ENCODE results near the gene MACROH2A1.

The MACROH2A1 gene

GRCh38 chr5:135329066-135329912 lies 69.7 kb downstream of the MACROH2A1 start:
- no peak for DNase-seq

DNA sequence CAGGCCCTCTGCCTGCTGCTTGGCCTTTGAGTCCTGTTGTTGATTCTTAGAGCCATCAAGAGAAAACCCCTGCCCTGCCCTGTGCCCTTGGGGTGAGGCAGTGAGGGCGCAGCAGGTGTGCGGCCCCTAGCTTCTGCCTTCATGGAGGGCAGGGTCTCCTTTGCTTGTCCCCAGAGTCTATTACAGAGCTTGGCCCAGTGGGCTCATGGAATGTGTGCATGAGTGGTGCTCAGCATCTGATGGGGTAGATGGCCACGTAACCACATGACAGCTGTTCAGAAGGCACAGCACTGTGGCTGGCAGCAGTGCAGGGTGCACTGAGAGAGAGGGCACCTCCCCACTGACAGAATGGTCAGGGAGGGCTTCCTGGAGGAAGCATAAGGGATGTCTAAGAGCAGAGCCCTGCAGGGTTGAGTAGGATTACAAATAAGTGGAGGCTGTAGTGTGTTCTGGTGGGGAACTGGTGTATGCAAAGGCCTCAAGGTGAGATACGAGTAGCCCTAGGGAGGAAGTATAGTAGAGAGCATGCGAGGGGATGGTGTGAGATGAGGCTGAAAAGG lies 70.8 kb downstream of the MACROH2A1 start:
- no peak for DNase-seq

- DNase-seq, result no peak
Measured at GRCh38 chr5:135327429-135328127, 71.5 kb downstream of the MACROH2A1 start.

DNA sequence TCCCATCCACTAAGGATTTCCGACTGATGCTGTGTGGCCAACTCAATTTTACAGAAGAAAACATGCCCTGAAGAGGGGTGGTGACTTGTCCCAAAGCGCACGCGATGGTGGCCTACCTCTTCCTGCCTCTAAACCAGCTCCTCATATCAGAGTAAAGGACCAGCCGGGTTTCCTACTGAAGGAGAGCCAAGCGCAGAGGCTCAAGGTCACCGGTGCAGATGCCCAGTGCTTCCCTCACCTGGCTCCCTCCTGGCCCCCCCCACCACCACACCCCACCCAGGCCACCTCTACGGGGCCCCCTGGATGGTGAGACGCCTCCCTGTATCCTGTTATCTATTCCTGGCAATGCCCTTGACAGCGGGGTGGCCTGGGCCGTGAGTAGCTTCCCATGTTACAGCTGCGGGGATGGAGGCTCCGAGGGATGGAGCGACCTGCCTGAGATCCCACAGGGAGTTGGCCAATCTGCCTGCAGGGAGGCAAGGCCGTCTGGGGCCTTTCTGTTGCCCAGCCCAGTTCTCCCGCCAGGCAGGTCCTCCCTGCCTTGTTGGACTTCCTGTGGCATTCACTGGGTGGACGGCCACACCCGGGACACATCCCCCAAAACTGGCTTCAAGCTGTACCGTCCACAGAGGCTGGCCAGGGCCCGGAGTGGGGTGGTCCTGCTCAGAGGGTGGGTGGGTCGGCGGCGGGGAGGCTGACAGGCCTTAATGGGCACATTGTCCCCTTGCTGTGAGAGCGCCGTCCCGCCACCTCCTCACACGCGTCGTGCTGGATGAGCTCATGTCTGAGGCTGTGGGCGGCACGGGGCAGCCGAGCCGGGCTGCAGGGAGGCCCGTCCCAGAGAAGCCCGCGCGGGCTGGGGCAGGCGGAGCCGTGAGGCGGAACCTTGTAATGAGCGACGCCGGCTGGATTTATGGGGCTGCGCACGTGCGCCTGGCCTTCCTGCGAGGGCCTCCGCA lies 72.5 kb downstream of the MACROH2A1 start:
- no peak for DNase-seq

DNA sequence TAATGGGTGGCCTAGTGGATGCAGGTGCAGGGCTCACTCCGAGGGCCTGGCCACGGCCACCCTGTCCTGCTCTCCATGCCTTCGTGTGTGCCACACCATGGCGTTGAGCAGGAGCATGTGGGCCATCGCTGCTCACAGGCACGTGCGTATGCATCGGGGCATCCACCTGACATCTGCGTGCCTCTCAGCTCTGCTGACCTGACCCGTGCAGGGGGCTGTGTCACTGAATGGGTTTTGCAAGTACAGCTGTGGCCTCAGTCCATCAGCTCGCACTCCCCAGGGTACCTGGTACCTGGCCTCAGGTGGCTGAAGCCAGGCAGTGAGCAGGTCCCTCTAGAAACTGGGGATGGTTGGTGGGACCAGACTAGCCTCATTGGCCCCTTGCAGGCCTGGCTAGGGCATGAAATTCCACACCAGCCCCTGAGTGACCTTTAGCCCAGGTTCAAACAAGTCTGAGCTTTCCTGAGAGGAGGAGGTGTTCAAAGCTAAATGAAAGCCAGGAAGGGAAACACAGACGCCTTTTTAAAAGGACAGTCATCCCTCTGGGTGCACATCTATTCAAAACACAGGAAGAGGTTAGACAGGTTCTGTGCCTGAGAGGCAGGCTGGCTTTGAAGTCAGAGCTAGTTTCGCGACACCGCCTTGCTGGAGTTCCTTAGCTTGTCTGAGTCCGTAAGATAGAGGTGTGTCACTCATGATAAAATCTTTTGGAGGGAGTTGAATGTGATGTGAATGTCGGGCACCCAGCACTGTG lies 74.0 kb downstream of the MACROH2A1 start:
- DNase-seq, result no peak

DNA sequence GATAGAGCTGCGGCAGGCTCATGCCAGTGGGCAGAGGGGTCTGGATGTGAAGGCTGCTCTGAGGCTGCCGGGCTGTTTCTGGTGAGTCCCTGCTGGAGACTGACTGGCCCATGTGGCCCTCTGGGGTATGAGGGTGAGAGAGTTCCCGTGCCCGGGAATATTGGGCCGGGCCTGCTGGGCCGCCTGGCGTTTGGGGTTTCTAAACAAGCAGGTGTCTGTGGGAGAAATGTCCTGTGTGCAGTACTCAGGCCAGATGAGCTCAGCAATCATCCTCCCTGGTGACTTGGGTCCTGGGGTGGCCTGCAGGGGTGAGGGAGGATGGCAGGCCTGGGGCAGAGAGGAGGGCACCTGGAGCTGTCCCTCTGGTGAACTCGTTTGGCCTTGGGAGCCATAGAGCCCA lies 74.9 kb downstream of the MACROH2A1 start:
- DNase-seq, result no peak

DNA sequence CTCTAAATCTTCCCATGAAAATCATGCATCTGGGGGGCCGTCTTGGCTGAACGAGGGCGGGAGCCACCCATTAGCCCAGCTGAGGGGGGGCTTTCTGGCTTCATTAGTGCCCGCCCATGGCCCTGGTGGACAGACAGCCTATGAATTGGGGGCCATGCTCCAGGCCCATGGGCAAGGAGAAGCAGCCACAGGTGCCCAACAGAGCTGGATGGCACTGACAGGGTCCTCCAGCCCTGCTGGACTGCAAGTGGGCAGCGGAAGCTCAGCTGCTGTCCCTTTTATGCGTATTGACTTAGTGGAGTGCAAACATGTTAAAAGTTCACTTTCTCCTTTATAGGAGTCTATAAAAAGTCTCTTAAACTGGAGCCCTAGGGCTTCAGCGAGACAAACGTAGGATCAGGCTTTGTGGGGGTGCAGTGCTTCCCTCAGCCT lies 75.3 kb downstream of the MACROH2A1 start:
- DNase-seq, result no peak

GRCh38 chr5:135323227-135323626 lies 75.8 kb downstream of the MACROH2A1 start:
- DNase-seq, result no peak

DNA sequence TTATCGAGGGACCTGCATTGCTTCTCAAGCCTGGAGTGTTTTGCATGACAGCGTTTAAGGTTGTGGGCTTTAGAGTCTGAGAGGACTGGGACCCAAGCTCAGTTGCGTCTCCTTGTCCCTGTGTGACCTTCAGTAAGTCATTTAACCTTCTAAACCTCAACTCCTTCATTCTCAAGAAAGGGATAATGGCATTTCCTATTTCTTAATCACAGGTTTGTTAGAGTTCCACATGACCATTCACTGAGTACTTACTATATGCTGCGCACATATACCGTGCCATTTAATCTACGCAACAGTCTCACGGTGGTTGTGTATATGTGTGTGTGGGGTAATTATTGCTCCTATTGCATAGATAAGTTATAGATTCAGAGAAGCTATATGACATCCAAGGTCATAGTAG lies 76.3 kb downstream of the MACROH2A1 start:
- DNase-seq, result no peak

GRCh38 chr5:135322271-135322670 lies 76.8 kb downstream of the MACROH2A1 start:
- DNase-seq, result no peak

DNA sequence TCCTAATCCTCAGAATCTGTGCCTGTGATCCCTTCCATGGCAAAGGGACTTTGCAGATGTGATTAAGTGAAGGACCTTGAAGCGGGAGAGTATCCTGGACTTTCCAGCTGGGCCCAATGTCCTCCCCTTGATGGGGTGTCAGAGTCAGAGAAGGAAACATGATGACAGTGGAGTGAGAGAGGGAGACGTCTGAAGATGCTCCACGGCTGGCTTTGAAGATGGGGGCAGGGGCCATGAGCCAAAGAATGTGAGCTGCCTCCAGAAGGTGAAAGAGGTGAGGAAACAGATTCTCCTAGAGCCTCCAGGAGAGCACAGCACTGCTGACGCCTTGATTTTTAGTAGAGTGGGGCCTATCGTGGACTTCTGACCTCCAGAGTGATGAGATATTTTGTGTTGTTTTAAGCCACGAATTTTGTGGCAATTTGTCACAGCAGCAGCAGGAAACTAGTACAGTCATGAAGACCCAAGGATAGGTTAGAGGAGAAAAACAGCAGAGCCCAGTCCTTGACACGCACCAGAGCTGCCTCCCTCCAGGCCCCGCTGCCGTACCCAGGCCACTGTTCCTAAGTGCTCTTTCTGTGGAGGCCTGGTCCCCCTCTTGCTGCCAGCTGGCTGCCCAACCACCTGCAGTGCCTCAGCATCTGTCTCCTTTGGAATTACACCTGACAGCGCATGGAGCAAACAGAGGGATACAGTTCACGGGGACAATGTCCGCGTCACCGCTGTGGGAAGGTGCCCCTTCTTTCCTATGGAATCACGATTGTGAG lies 78.1 kb downstream of the MACROH2A1 start:
- DNase-seq, result no peak

DNA sequence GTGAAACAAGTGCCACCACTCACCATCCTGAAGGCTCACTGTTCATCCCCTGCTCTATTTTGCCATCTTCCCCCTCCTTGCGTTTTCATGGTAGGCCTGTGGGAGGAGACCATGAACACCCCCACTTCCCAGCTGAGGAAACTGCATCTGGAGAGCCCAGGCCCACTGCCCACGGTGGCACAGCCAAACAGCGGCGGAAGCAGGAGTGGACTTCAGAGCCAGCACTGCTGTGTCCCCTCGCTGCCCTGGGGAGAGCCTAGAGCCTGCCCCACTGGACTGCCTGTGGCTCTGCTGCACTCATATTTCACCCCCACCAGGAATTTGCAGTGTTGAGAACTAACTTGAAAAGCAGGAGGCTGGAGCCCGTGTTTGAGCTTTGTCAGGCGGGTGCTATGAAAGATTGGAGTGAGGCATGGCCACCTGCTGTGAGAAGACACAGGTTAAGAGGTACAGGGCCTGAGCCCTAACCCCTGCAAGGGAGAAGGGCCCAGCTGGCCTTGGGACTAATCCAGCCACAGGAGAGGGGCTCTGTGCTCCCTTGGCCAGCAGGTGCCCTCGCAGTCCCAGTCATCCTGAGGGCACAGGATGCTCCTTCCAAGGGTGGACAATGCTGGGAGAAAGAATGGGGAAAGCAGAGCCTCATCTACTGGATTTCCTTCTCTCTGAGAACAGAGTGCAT lies 79.0 kb downstream of the MACROH2A1 start:
- DNase-seq, result no peak

DNA sequence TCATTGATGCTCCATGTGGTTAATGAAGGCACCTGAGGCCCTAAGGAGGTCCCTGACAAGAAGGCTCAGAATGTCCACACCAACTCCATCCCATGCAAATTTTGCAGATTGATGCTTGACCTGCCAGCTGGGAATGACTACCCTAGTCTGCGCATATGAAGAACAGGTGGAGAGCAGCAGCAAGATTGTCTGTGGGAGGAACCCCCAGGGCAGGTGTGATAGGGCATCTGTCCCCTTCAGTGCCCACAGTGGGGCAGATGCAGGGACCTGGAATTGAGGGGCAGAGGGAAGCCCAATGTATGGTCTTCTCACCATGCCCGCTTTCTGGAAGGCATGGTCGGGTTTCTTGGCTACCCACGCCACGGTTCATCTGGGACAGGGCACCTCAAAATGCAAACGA lies 79.6 kb downstream of the MACROH2A1 start:
- DNase-seq, result no peak

GRCh38 chr5:135318924-135319323 lies 80.1 kb downstream of the MACROH2A1 start:
- DNase-seq, result no peak

DNA sequence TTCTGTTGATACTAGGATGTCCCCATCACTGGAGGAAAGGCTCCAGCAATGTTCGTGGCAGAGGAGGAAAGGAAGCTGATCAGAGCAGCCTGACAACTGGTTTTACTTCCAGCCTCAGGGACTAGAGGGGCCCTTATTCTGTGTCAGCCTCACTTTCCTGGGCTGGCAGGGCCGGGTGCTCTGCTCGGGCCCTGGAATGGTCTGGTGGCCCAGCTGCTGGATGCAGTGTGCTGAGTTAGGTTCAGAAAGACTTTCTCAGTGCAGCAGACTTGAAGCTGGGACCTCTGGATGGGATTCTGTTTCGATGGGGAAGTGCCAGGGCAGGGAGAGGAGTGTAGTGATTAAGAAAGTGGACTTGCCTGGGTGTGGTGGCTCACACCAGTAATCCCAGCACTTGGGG lies 81.0 kb downstream of the MACROH2A1 start:
- DNase-seq, result no peak

- no peak for DNase-seq
Measured at GRCh38 chr5:135317286-135317685, 81.7 kb downstream of the MACROH2A1 start.

DNA sequence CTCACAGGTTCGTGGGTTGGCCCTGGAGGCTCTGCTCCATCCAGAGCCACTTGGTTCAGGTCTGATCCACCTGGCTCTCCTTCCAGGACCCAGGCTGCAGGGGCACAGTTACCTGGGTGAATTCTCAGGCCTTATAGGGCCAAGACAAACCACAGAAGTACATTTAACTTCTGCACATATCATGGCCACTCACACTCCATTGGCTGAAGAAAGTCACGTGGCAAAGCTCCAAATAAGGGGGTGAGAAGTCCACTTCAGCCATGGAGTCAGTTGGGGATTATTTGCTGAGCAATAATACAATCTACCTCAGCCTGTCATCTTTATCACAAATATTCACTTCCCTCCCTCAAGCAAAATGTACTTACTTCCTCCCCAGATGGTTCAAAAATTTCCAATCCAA lies 83.6 kb downstream of the MACROH2A1 start:
- DNase-seq, result no peak

DNA sequence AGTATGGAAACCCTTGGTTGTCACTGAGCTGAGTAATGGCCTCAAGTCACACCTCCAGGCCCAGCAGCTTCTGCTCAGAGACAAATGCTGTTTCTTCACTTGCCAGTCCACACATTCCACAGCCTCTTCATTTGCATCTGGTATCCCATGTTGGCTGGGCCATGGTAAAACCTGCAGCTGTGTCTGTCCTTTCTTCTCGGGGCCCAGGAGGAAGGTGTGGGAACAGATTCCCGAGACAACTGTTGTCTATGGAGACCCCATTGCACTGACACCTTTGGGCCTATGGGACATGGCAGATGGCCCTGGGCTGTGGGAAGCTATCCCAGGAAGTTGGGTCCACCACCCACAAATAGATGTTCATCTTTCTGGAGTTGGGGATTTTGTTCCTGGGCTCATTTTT lies 85.1 kb downstream of the MACROH2A1 start:
- no peak for DNase-seq

GRCh38 chr5:135313405-135313804 lies 85.6 kb downstream of the MACROH2A1 start:
- DNase-seq, result no peak

- no peak for DNase-seq
Measured at GRCh38 chr5:135312255-135312935, 86.6 kb downstream of the MACROH2A1 start.
